OCI-LY7 (cell line): ENCODE results near the gene DLG5.

Source experiments
- CTCF ChIP-seq: fragments of 200-600 bp; sonication (generic); conservative IDR thresholded peaks from 2 replicates; pipeline ENCODE4 v1.5.1; 2014; ENCODE audit warnings: mild to moderate bottlenecking, antibody characterized with exemption, low read length, moderate library complexity, mixed read lengths
- EZH2phosphoT487 ChIP-seq: fragments of 200-600 bp; sonication (generic); IDR thresholded peaks from 2 replicates; pipeline ENCODE4 v1.6.1; 2018; ENCODE audit warnings: low read depth, borderline replicate concordance, mild to moderate bottlenecking, mixed run types, antibody characterized with exemption, low read length, moderate library complexity, mixed read lengths

GRCh38 chr10:77744245-77744644 is 182.3 kb downstream of the DLG5 start:
- TF ChIP-seq CTCF (no peak), EZH2phosphoT487 (no peak)
